ENCODE data around the gene ZMAT3. TPM values are rescaled to one million over a fixed set of nuclear protein-coding genes. Genes with fewer than 3 reads are reported as not detected.

ZMAT3 gene
- total and polyA plus RNA-seq, 2 of the 13 experiments (the other 11 are each of a cell fraction or from before 2014, with no cell fraction given) = 11.4 to 11.7 TPM

- Histone ChIP-seq H4K20me1 (ENCODE audit: insufficient read depth, low read length) (no peaks in the 10 kb centered on the region), H3K9ac (ENCODE audit: insufficient read depth, low read depth, low read length) (no peak overlapping the region), H3K27me3 (ENCODE audit: control insufficient read depth in 1 of 2, insufficient read depth in 2 of 2, low read length in 2 of 2) (no peaks in the 10 kb centered on the region), H3K79me2 (ENCODE audit: insufficient read depth, low read length) (no peaks in the 10 kb centered on the region), H3K4me1 (ENCODE audit: insufficient read depth, low read length) (no peaks in the 10 kb centered on the region), H2AFZ (ENCODE audit: low read length) (no peak overlapping the region), H3K4me2 (ENCODE audit: low read depth, low read length) (no peak overlapping the region), H3K36me3 (replicated peaks in 1 of 2; ENCODE audit: control insufficient read depth in 1 of 2, insufficient read depth in 2 of 2, low read length in 2 of 2) (no peaks in the 10 kb centered on the region; a peak in 1 of 5 replicates), H3K9me3 (ENCODE audit: low read length) (no peaks in the 10 kb centered on the region), H3K27ac (ENCODE audit: extremely low read length, insufficient read depth, low read length) (no peak overlapping the region), H3K4me3 (replicated peaks in 1 of 3; ENCODE audit: insufficient read depth in 1 of 3, low read depth in 2 of 3, low read length in 3 of 3) (no peak overlapping the region)
- CTCF ChIA-PET (ENCODE audit: low intra/inter-chr PET ratio, low total read pairs) = no interaction called here
- no peak for ATAC-seq
- intact Hi-C loops (cut with micrococcal nuclease; ENCODE audit: unreplicated experiment) = no loop called here
- DNase-seq (ENCODE audit: low spot score) = no peak
- no TSS peak for BruUV-seq (replicated peaks)
- 73% methylated on average over 3 of the region's 3 CpGs for WGBS (ENCODE audit: low lambda C conversion rate)
- in situ Hi-C loops (cut with HindIII; ENCODE audit: extremely low pct_ligation_motif_present, low pct_unique_long_range_greater_than_20kb) = no loop called here
- no peak for FAIRE-seq
- POLR2A ChIA-PET = no interaction called here
- TF ChIP-seq TRIM24 (CRISPR knock-in tag; IDR thresholded peaks at IDR 0.05) (no peak), TP53 (CRISPR knock-in tag; conservative IDR thresholded peaks at IDR 0.05) (no peak), ZBTB4 (CRISPR knock-in tag; IDR thresholded peaks at IDR 0.05; ENCODE audit: borderline replicate concordance) (no peak), TIGD3 (CRISPR knock-in tag; IDR thresholded peaks at IDR 0.05; ENCODE audit: borderline replicate concordance) (no peak), MXD4 (CRISPR knock-in tag; IDR thresholded peaks at IDR 0.05) (no peak), GABPA (IDR thresholded peaks at IDR 0.05; ENCODE audit: low read depth, low read length) (no peak), GABPA (CRISPR knock-in tag; IDR thresholded peaks at IDR 0.05; ENCODE audit: low read depth) (no peak), ATRX (CRISPR knock-in tag; IDR thresholded peaks at IDR 0.05; ENCODE audit: borderline replicate concordance) (no peak), PAXIP1 (CRISPR knock-in tag; conservative IDR thresholded peaks at IDR 0.05) (no peak), RCOR2 (CRISPR knock-in tag; IDR thresholded peaks at IDR 0.05) (no peak), ZNF598 (CRISPR knock-in tag; IDR thresholded peaks at IDR 0.05; ENCODE audit: borderline replicate concordance) (no peak), ZNF710 (CRISPR knock-in tag; IDR thresholded peaks at IDR 0.05; ENCODE audit: borderline replicate concordance) (no peak), HDAC6 (IDR thresholded peaks at IDR 0.05; ENCODE audit: low read depth, low read length) (no peak), ZNF362 (CRISPR knock-in tag; IDR thresholded peaks at IDR 0.05; ENCODE audit: borderline replicate concordance) (no peak)
Measured at GRCh38 chr3:179000659-179001058, 71.0 kb downstream of the ZMAT3 start.
